ENCODE measurements around the gene RSRC1. TPM values are rescaled to one million over a fixed set of nuclear protein-coding genes. Genes with fewer than 3 reads are reported as not detected.
"Not testable (repeated sequence)": the region's sequence is repeated elsewhere in the genome, so short reads cannot be mapped to it uniquely, and the experiment has no call there.

Gene RSRC1
- total and polyA plus RNA-seq, 4 donors: 36.7 to 66.5 (median 50.2) TPM

- WGBS (ENCODE audit: insufficient coverage): under 1% methylated on average over 34 of the region's 39 CpGs
- Histone ChIP-seq H3K9me3 (ENCODE audit: control insufficient read depth, insufficient read depth, low read length) (no peaks in the 10 kb centered on the region), H3K27ac (ENCODE audit: low read depth, low read length) (no peak overlapping the region), H3K4me3 (ENCODE audit: low read depth, low read length) (no peak overlapping the region), H3K36me3 (ENCODE audit: control insufficient read depth, insufficient read depth, low read length) (peaks cover 2% of the 10 kb centered on the region), H3K4me1 (ENCODE audit: control insufficient read depth, insufficient read depth, low read length) (peaks cover 45% of the 10 kb centered on the region), H3K27me3 (ENCODE audit: control insufficient read depth, insufficient read depth, low read length) (peaks cover 94% of the 10 kb centered on the region)
- DNase-seq (ENCODE audit: low read depth in 4 of 6, low spot score in 6 of 6): peak in 2 of 6 donors; percentile 14 to 32
Observed at GRCh38 chr3:158105119-158105709, 4.7 kb upstream of the RSRC1 start.

DNA sequence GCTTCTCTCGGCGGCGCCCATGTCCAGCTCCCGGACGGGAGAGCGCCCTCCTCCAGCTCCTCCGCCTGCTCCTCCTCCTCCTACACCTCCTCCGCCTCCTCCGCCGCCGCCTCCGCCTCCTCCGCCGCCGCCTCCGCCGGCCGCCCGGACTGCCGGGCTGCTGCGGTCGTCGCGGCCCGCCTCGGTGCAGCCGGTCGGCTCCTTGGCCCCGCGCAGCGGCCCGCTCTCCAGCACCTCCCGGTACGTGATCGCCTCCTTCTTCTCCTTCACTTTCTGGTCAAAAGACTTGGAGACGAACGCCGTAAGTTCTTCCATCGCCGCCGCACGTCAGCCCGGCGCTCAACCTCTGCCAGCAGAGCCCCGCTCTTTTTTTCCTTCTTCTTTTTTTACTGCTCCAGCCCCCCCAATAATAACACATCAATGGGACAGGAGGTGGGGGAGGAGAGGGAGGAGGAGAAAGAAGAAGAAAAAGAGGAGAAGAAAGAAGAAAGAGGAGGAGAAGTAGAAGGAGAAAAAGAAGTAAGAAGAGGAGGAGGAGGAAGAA lies 4.1 kb upstream of the RSRC1 start:
- Histone ChIP-seq H3K27ac (ENCODE audit: low read depth, low read length) (no peak overlapping the region), H3K4me3 (ENCODE audit: low read depth, low read length) (no peak overlapping the region), H3K4me1 (ENCODE audit: control insufficient read depth, insufficient read depth, low read length) (peaks cover 45% of the 10 kb centered on the region), H3K36me3 (ENCODE audit: control insufficient read depth, insufficient read depth, low read length) (peaks cover 2% of the 10 kb centered on the region), H3K9me3 (ENCODE audit: control insufficient read depth, insufficient read depth, low read length) (no peaks in the 10 kb centered on the region), H3K27me3 (ENCODE audit: control insufficient read depth, insufficient read depth, low read length) (peaks cover 89% of the 10 kb centered on the region)
- peak in 2 of 6 donors; percentile 45 for DNase-seq (ENCODE audit: low read depth in 4 of 6, low spot score in 6 of 6)
- WGBS (ENCODE audit: insufficient coverage): under 1% methylated on average over 38 of the region's 45 CpGs

DNA sequence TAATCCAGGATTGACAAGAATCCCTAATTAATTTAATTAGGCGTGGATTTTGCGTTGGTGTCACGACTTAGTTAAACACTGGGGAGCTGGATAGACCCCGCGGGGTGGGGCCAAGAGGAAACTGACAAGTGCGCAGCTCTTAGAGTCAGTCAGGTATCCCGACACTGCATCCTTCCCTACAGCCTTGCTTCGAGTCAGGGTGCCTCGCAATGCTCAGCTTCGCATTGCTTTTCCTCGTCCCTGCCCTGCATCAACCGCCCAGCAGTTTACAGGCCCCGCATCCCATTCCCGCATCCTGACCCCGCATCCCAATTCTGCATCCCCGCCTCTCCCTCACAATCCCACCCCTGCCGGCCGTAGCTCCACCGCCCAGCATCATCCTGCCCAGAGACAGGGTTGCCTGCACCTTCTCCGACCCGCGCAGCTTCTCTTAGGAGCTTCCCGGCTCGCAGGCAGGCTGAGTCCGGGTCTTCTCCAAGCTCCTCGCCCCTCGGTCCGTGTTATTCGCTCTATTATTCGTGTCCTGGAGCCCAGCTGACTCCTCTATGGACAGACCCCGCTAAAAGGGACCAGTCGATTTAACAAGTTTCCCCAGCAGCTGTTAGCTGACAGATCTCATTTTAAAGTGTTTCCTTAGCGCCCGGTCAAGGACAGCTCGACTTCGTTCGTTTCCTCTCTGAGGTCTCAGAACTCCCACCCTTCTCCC lies 3.0 kb upstream of the RSRC1 start:
- peak overlapping the region; percentile 1 for H3K4me3 ChIP-seq (ENCODE audit: low read depth, low read length)
- H3K27me3 ChIP-seq (ENCODE audit: control insufficient read depth, insufficient read depth, low read length): peaks cover 77% of the 10 kb centered on the region
- no peak overlapping the region for H3K27ac ChIP-seq (ENCODE audit: low read depth, low read length)
- WGBS (ENCODE audit: insufficient coverage): under 1% methylated on average over 35 of the region's 37 CpGs
- H3K4me1 ChIP-seq (ENCODE audit: control insufficient read depth, insufficient read depth, low read length): peaks cover 45% of the 10 kb centered on the region
- peaks cover 2% of the 10 kb centered on the region for H3K36me3 ChIP-seq (ENCODE audit: control insufficient read depth, insufficient read depth, low read length)
- DNase-seq (ENCODE audit: low read depth in 4 of 6, low spot score in 6 of 6): peak in 2 of 6 donors; percentile 53 to 64
- H3K9me3 ChIP-seq (ENCODE audit: control insufficient read depth, insufficient read depth, low read length): no peaks in the 10 kb centered on the region

- H3K4me3 ChIP-seq (ENCODE audit: low read depth, low read length): no peak overlapping the region
- H3K27ac ChIP-seq (ENCODE audit: low read depth, low read length): no peak overlapping the region
- H3K36me3 ChIP-seq (ENCODE audit: control insufficient read depth, insufficient read depth, low read length): peaks cover 2% of the 10 kb centered on the region
- DNase-seq (ENCODE audit: low read depth in 4 of 6, low spot score in 6 of 6): peak in 2 of 6 donors; percentile 24 to 39
- WGBS (ENCODE audit: insufficient coverage): no CpG with 5 or more reads among the region's 15 CpGs
- H3K9me3 ChIP-seq (ENCODE audit: control insufficient read depth, insufficient read depth, low read length): no peaks in the 10 kb centered on the region
- H3K4me1 ChIP-seq (ENCODE audit: control insufficient read depth, insufficient read depth, low read length): peaks cover 41% of the 10 kb centered on the region
- H3K27me3 ChIP-seq (ENCODE audit: control insufficient read depth, insufficient read depth, low read length): peaks cover 68% of the 10 kb centered on the region
Observed at GRCh38 chr3:158107605-158108444, 2.1 kb upstream of the RSRC1 start.

- DNase-seq (ENCODE audit: low read depth in 4 of 6, low spot score in 6 of 6): peak in 1 of 6 donors; percentile 14
- no CpG with 5 or more reads among the region's 2 CpGs for WGBS (ENCODE audit: insufficient coverage)
- peaks cover 2% of the 10 kb centered on the region for H3K36me3 ChIP-seq (ENCODE audit: control insufficient read depth, insufficient read depth, low read length)
- no peaks in the 10 kb centered on the region for H3K9me3 ChIP-seq (ENCODE audit: control insufficient read depth, insufficient read depth, low read length)
- peaks cover 61% of the 10 kb centered on the region for H3K27me3 ChIP-seq (ENCODE audit: control insufficient read depth, insufficient read depth, low read length)
- H3K4me3 ChIP-seq (ENCODE audit: low read depth, low read length): no peak overlapping the region
- peaks cover 35% of the 10 kb centered on the region for H3K4me1 ChIP-seq (ENCODE audit: control insufficient read depth, insufficient read depth, low read length)
- H3K27ac ChIP-seq (ENCODE audit: low read depth, low read length): no peak overlapping the region
Observed at GRCh38 chr3:158108445-158108985, 1.4 kb upstream of the RSRC1 start.

- no peak overlapping the region for H3K27ac ChIP-seq (ENCODE audit: low read depth, low read length)
- peak overlapping the region; percentile 86 for H3K4me3 ChIP-seq (ENCODE audit: low read depth, low read length)
- peaks cover 2% of the 10 kb centered on the region for H3K36me3 ChIP-seq (ENCODE audit: control insufficient read depth, insufficient read depth, low read length)
- 1% methylated on average over 7 of the region's 9 CpGs for WGBS (ENCODE audit: insufficient coverage)
- DNase-seq (ENCODE audit: low read depth in 4 of 6, low spot score in 6 of 6): no peak
- peaks cover 53% of the 10 kb centered on the region for H3K27me3 ChIP-seq (ENCODE audit: control insufficient read depth, insufficient read depth, low read length)
- peaks cover 28% of the 10 kb centered on the region for H3K4me1 ChIP-seq (ENCODE audit: control insufficient read depth, insufficient read depth, low read length)
- peaks cover 3% of the 10 kb centered on the region for H3K9me3 ChIP-seq (ENCODE audit: control insufficient read depth, insufficient read depth, low read length)
Observed at GRCh38 chr3:158109295-158109803, 540 bp upstream of the RSRC1 start.

DNA sequence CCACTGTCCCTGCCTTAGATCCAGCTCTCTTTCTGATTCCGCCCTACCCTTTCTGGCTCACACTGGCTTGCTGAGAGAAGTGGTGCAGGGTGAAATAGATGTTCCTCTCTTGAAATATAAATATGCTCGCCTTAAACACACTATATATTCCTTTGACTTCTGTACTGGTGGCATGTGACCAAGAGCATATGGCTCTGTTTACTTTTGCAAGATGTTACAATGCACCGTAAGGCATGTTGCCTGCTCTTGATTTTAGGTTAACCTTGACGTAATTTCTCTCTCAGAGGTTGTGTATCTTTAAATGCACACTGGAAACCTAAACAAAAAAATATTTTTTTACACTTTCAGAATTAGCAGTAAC lies 749 bp downstream of the RSRC1 start:
- WGBS (ENCODE audit: insufficient coverage): no CpG with 5 or more reads among the region's 4 CpGs
- peak overlapping the region; percentile 83 for H3K27ac ChIP-seq (ENCODE audit: low read depth, low read length)

GRCh38 chr3:158111861-158112260 lies 2.0 kb downstream of the RSRC1 start:
- peaks cover 2% of the 10 kb centered on the region for H3K36me3 ChIP-seq (ENCODE audit: control insufficient read depth, insufficient read depth, low read length)
- no CpG with 5 or more reads among the region's 2 CpGs for WGBS (ENCODE audit: insufficient coverage)
- H3K4me3 ChIP-seq (ENCODE audit: low read depth, low read length): no peak overlapping the region
- DNase-seq (ENCODE audit: low read depth in 4 of 6, low spot score in 6 of 6): no peak
- H3K9me3 ChIP-seq (ENCODE audit: control insufficient read depth, insufficient read depth, low read length): peaks cover 3% of the 10 kb centered on the region
- H3K27me3 ChIP-seq (ENCODE audit: control insufficient read depth, insufficient read depth, low read length): peaks cover 28% of the 10 kb centered on the region
- peaks cover 8% of the 10 kb centered on the region for H3K4me1 ChIP-seq (ENCODE audit: control insufficient read depth, insufficient read depth, low read length)
- H3K27ac ChIP-seq (ENCODE audit: low read depth, low read length): no peak overlapping the region

More for the DNA sequence above, 749 bp downstream of the RSRC1 start:
- no peak for DNase-seq (ENCODE audit: low read depth in 4 of 6, low spot score in 6 of 6)
- Histone ChIP-seq H3K36me3 (ENCODE audit: control insufficient read depth, insufficient read depth, low read length) (peaks cover 2% of the 10 kb centered on the region), H3K9me3 (ENCODE audit: control insufficient read depth, insufficient read depth, low read length) (peaks cover 3% of the 10 kb centered on the region), H3K4me1 (ENCODE audit: control insufficient read depth, insufficient read depth, low read length) (peaks cover 20% of the 10 kb centered on the region), H3K27me3 (ENCODE audit: control insufficient read depth, insufficient read depth, low read length) (peaks cover 41% of the 10 kb centered on the region), H3K4me3 (ENCODE audit: low read depth, low read length) (peak overlapping the region; percentile 86)

- not testable (repeated sequence) for DNase-seq (ENCODE audit: low read depth in 4 of 6, low spot score in 6 of 6); H3K27ac ChIP-seq (ENCODE audit: low read depth, low read length); H3K4me1 ChIP-seq (ENCODE audit: control insufficient read depth, insufficient read depth, low read length); H3K4me3 ChIP-seq (ENCODE audit: low read depth, low read length); H3K36me3 ChIP-seq (ENCODE audit: control insufficient read depth, insufficient read depth, low read length); H3K9me3 ChIP-seq (ENCODE audit: control insufficient read depth, insufficient read depth, low read length)
- H3K27me3 ChIP-seq (ENCODE audit: control insufficient read depth, insufficient read depth, low read length): peaks cover 11% of the 10 kb centered on the region
- no CpG with 5 or more reads among the region's 2 CpGs for WGBS (ENCODE audit: insufficient coverage)
Observed at GRCh38 chr3:158113595-158113994, 3.7 kb downstream of the RSRC1 start.
